Neuronal stem cell (in vitro differentiated cells): ENCODE results near the gene EPHA4. TPM values are rescaled to one million over a fixed set of nuclear protein-coding genes. Genes with fewer than 3 reads are reported as not detected.

ENCODE experiments used
- DNase-seq: peaks from one replicate; pipeline ENCODE4 v3.0.0-alpha.2; 2013; ENCODE audit warnings: low spot score
- H2AFZ ChIP-seq: one replicate; pipeline ENCODE4 v1.6.1; 2013; ENCODE audit warnings: mild to moderate bottlenecking, low read length, inconsistent platforms
- H2AK5ac ChIP-seq: 2 replicates; pipeline ENCODE4 v1.6.1; 2013; ENCODE audit warnings: low read depth, mild to moderate bottlenecking, inconsistent platforms, low read length, moderate library complexity, mixed read lengths
- H2BK120ac ChIP-seq: 2 replicates; pipeline ENCODE4 v1.6.1; 2013; ENCODE audit warnings: low read depth, mild to moderate bottlenecking, inconsistent platforms, low read length, moderate library complexity, mixed read lengths
- H2BK12ac ChIP-seq: one replicate; pipeline ENCODE4 v1.6.1; 2013; ENCODE audit warnings: low read length, inconsistent platforms
- H2BK15ac ChIP-seq: 2 replicates; pipeline ENCODE4 v1.6.1; 2013; ENCODE audit warnings: mild to moderate bottlenecking, low read length, inconsistent platforms, mixed read lengths
- H2BK5ac ChIP-seq: one replicate; pipeline ENCODE4 v1.6.1; 2013; ENCODE audit warnings: inconsistent platforms, mild to moderate bottlenecking, low read length, moderate library complexity
- H3K14ac ChIP-seq: one replicate; pipeline ENCODE4 v1.6.1; 2013; ENCODE audit warnings: low read length, inconsistent platforms
- H3K18ac ChIP-seq: 2 replicates; pipeline ENCODE4 v1.6.1; 2013; ENCODE audit warnings: low read length, inconsistent platforms
- H3K23ac ChIP-seq: 2 replicates; pipeline ENCODE4 v1.6.1; 2013; ENCODE audit warnings: low read depth, mild to moderate bottlenecking, mixed read lengths, low read length, inconsistent platforms; ENCODE audit not compliant: poor library complexity
- H3K27ac ChIP-seq: replicated peaks from 3 replicates; pipeline ENCODE4 v1.5.1; 2013; ENCODE audit warnings: low read length, inconsistent platforms
- H3K27me3 ChIP-seq, 3 experiments: 2 replicates each; pipeline ENCODE4 v1.6.1; 2013; ENCODE audit warnings: low read length in 3 of 3, mild to moderate bottlenecking in 2 of 3, inconsistent platforms in 1 of 3, low read depth in 1 of 3, mixed read lengths in 1 of 3, moderate library complexity in 1 of 3; ENCODE audit not compliant: control insufficient read depth in 3 of 3, insufficient read depth in 3 of 3
- H3K36me3 ChIP-seq, 2 donors: replicated peaks in 1 of 2; 2 replicates each; pipeline ENCODE4 v1.6.1; 2013; ENCODE audit warnings: low read length in 2 of 2; ENCODE audit not compliant: control insufficient read depth in 2 of 2, insufficient read depth in 2 of 2
- H3K4ac ChIP-seq: 2 replicates; pipeline ENCODE4 v1.6.1; 2013; ENCODE audit warnings: inconsistent platforms, mild to moderate bottlenecking, low read length, moderate library complexity
- H3K4me1 ChIP-seq, 2 donors: 1 replicate in 1 of 2; 2 replicates in 1 of 2; pipeline ENCODE4 v1.6.1; 2013; ENCODE audit warnings: low read length in 2 of 2, low read depth in 1 of 2; ENCODE audit not compliant: control insufficient read depth in 2 of 2, insufficient read depth in 1 of 2
- H3K4me2 ChIP-seq: one replicate; pipeline ENCODE4 v1.6.1; 2013; ENCODE audit warnings: mild to moderate bottlenecking, low read length, inconsistent platforms; ENCODE audit not compliant: insufficient read depth, poor library complexity, severe bottlenecking
- H3K4me3 ChIP-seq, 2 donors: 2 replicates each; pipeline ENCODE4 v1.5.1; 2013; ENCODE audit warnings: low read length in 2 of 2, mild to moderate bottlenecking in 2 of 2, inconsistent platforms in 1 of 2, moderate library complexity in 1 of 2
- H3K79me1 ChIP-seq: one replicate; pipeline ENCODE4 v1.6.1; 2013; ENCODE audit warnings: low read depth, mild to moderate bottlenecking, inconsistent platforms, low read length, moderate library complexity
- H3K9ac ChIP-seq: one replicate; pipeline ENCODE4 v1.6.1; 2013; ENCODE audit warnings: mild to moderate bottlenecking, low read depth, low read length, inconsistent platforms; ENCODE audit not compliant: poor library complexity
- H3K9me3 ChIP-seq, 2 donors: replicated peaks in 1 of 2; 2 replicates each; pipeline versions ENCODE3 to v1.6.1; 2013; ENCODE audit warnings: low read length in 2 of 2, mild to moderate bottlenecking in 2 of 2, inconsistent platforms in 1 of 2, low read depth in 1 of 2, mixed read lengths in 1 of 2, moderate library complexity in 1 of 2; ENCODE audit not compliant: control insufficient read depth in 2 of 2, insufficient read depth in 1 of 2
- H4K8ac ChIP-seq: one replicate; pipeline ENCODE4 v1.6.1; 2013; ENCODE audit warnings: low read depth, mild to moderate bottlenecking, inconsistent platforms, low read length, moderate library complexity
- H4K91ac ChIP-seq: one replicate; pipeline ENCODE4 v1.6.1; 2013; ENCODE audit warnings: low read length, low read depth, mild to moderate bottlenecking, inconsistent platforms; ENCODE audit not compliant: poor library complexity
- WGBS, 2 donors: extraction: QIAGEN DNeasy Blood & Tissue Kit; methylation state at CpG; one replicate each; pipeline ENCODE4 v1.1.7; 2013; ENCODE audit warnings: missing lambda C conversion rate in 2 of 2, mixed read lengths in 1 of 2; ENCODE audit not compliant: insufficient read length in 2 of 2, insufficient replicate concordance in 1 of 2; ENCODE audit errors: extremely low coverage in 2 of 2; 5-methylcytosine and 5-hydroxymethylcytosine counted together
- polyA plus RNA-seq, 2 experiments: library from polyadenylated mRNA; stranded (reverse); fragments of 200-250 nt; gene quantifications; one replicate each; pipeline ENCODE4 v1.2.3, GENCODE V29; 2013

Gene EPHA4
- polyA plus RNA-seq (2013, experiment 1 of 2), result 86.2 TPM
- 97.7 TPM for polyA plus RNA-seq (2013, experiment 2 of 2)

- Histone ChIP-seq H2BK120ac (peak within 1 kb of the TSS; percentile 93), H3K4me3 (peak within 1 kb of the TSS; percentile 77 to 87), H2BK5ac (peak within 1 kb of the TSS; percentile 99), H4K8ac (no peak within 1 kb of the TSS), H2BK15ac (peak within 1 kb of the TSS; percentile 99), H2AK5ac (peak within 1 kb of the TSS; percentile 60), H3K27ac (peak within 1 kb of the TSS; percentile 73), H3K4me1 (peaks cover 7 to 13% of the 10 kb centered on the region in 2 donors), H3K4ac (no peak within 1 kb of the TSS), H2BK12ac (peak within 1 kb of the TSS; percentile 79), H3K23ac (peak within 1 kb of the TSS; percentile 94), H3K27me3 (peaks cover 0 to 20% (median 0%) of the 10 kb centered on the region in 3 experiments), H3K4me2 (peak within 1 kb of the TSS; percentile 93), H4K91ac (no peak within 1 kb of the TSS), H3K18ac (peak within 1 kb of the TSS; percentile 100), H3K9me3 (no peaks in the 10 kb centered on the region), H3K79me1 (no peaks in the 10 kb centered on the region), H2AFZ (peak within 1 kb of the TSS; percentile 86), H3K14ac (peak within 1 kb of the TSS; percentile 44), H3K9ac (peak within 1 kb of the TSS; percentile 100), H3K36me3 (no peaks in the 10 kb centered on the region)
- DNase-seq, result peak; percentile 89
- no CpG with 5 or more reads among the region's 55 CpGs for WGBS, 2 donors
Observed at GRCh38 chr2:221572219-221572820, at the start of gene EPHA4. Gene EPHA4 (minus strand): TSS chr2:221572304. CDS start chr2:221572248, 56 bp downstream.

GRCh38 chr2:221618007-221618406 lies 45.9 kb upstream of the EPHA4 start:
- H3K14ac ChIP-seq, result no peak overlapping the region
- H2BK5ac ChIP-seq, result no peak overlapping the region
- no peak overlapping the region for H4K91ac ChIP-seq
- no peak overlapping the region for H4K8ac ChIP-seq
- H3K36me3 ChIP-seq, result no peaks in the 10 kb centered on the region
- no peaks in the 10 kb centered on the region for H3K9me3 ChIP-seq
- no peak overlapping the region for H2AFZ ChIP-seq
- no peaks in the 10 kb centered on the region for H3K4me1 ChIP-seq
- no peak overlapping the region for H3K18ac ChIP-seq
- no peak for DNase-seq
- no peak overlapping the region for H2BK120ac ChIP-seq
- no peak overlapping the region for H3K27ac ChIP-seq
- H3K4ac ChIP-seq, result no peak overlapping the region
- no peak overlapping the region for H3K9ac ChIP-seq
- no peak overlapping the region for H2BK12ac ChIP-seq
- WGBS, 2 donors, result no CpG with 5 or more reads among the region's 2 CpGs
- no peak overlapping the region for H3K4me2 ChIP-seq
- H3K4me3 ChIP-seq, result no peak overlapping the region
- no peak overlapping the region for H3K23ac ChIP-seq
- no peaks in the 10 kb centered on the region for H3K27me3 ChIP-seq
- no peaks in the 10 kb centered on the region for H3K79me1 ChIP-seq
- H2AK5ac ChIP-seq, result no peak overlapping the region
- no peak overlapping the region for H2BK15ac ChIP-seq

GRCh38 chr2:221616561-221616960 lies 44.5 kb upstream of the EPHA4 start:
- H3K9ac ChIP-seq, result no peak overlapping the region
- H3K23ac ChIP-seq, result no peak overlapping the region
- H2AK5ac ChIP-seq, result no peak overlapping the region
- H4K8ac ChIP-seq, result no peak overlapping the region
- H3K18ac ChIP-seq, result no peak overlapping the region
- no peaks in the 10 kb centered on the region for H3K79me1 ChIP-seq
- H3K4me1 ChIP-seq, result no peaks in the 10 kb centered on the region
- no peak overlapping the region for H3K4me3 ChIP-seq
- H3K36me3 ChIP-seq, result no peaks in the 10 kb centered on the region
- H3K9me3 ChIP-seq, result no peaks in the 10 kb centered on the region
- no peak overlapping the region for H2BK120ac ChIP-seq
- no peak overlapping the region for H2AFZ ChIP-seq
- no peak overlapping the region for H3K27ac ChIP-seq
- no peak overlapping the region for H2BK15ac ChIP-seq
- no peak overlapping the region for H3K4me2 ChIP-seq
- no peak overlapping the region for H2BK12ac ChIP-seq
- H3K27me3 ChIP-seq, result no peaks in the 10 kb centered on the region
- H3K14ac ChIP-seq, result no peak overlapping the region
- no peak overlapping the region for H3K4ac ChIP-seq
- no peak overlapping the region for H2BK5ac ChIP-seq
- DNase-seq, result no peak
- WGBS, 2 donors, result no CpG with 5 or more reads among the region's 13 CpGs
- H4K91ac ChIP-seq, result no peak overlapping the region

- WGBS, 2 donors, result no CpG with 5 or more reads among the region's 6 CpGs
- H4K8ac ChIP-seq, result no peak overlapping the region
- no peak overlapping the region for H3K27ac ChIP-seq
- H3K4me3 ChIP-seq, result no peak overlapping the region
- peaks cover 2 to 3% of the 10 kb centered on the region in 2 donors for H3K4me1 ChIP-seq
- no peak overlapping the region for H3K4me2 ChIP-seq
- H3K36me3 ChIP-seq, result no peaks in the 10 kb centered on the region
- no peak overlapping the region for H3K9ac ChIP-seq
- no peak for DNase-seq
- no peak overlapping the region for H2AK5ac ChIP-seq
- no peak overlapping the region for H4K91ac ChIP-seq
- no peaks in the 10 kb centered on the region for H3K27me3 ChIP-seq
- H3K23ac ChIP-seq, result no peak overlapping the region
- no peak overlapping the region for H3K14ac ChIP-seq
- no peak overlapping the region for H2BK15ac ChIP-seq
- no peak overlapping the region for H3K18ac ChIP-seq
- no peak overlapping the region for H2BK5ac ChIP-seq
- no peaks in the 10 kb centered on the region for H3K9me3 ChIP-seq
- no peak overlapping the region for H2BK12ac ChIP-seq
- no peaks in the 10 kb centered on the region for H3K79me1 ChIP-seq
- H2BK120ac ChIP-seq, result no peak overlapping the region
- no peak overlapping the region for H2AFZ ChIP-seq
- H3K4ac ChIP-seq, result no peak overlapping the region
Observed at GRCh38 chr2:221614274-221614673, 42.2 kb upstream of the EPHA4 start.
